Measurements from ENCODE around the gene KMT2D.
A peak's percentile ranks its signal among the peaks of the same experiment; 100 is the strongest.

The KMT2D gene

GRCh38 chr12:49032276-49032675 is 28.3 kb downstream of the KMT2D start:
- no peak for DNase-seq

- DNase-seq = no peak
Observed at GRCh38 chr12:49031573-49032161, 28.9 kb downstream of the KMT2D start.

- no peak for DNase-seq
Observed at GRCh38 chr12:49030714-49031572, 29.7 kb downstream of the KMT2D start.

GRCh38 chr12:49030119-49030518 is 30.5 kb downstream of the KMT2D start:
- no peak for DNase-seq

- no peak for DNase-seq
Observed at GRCh38 chr12:49028666-49029275, 31.8 kb downstream of the KMT2D start.

- no peak for DNase-seq
Observed at GRCh38 chr12:49027846-49028555, 32.6 kb downstream of the KMT2D start.

GRCh38 chr12:49026678-49027480 is 33.7 kb downstream of the KMT2D start:
- DNase-seq = no peak

- DNase-seq = no peak
Observed at GRCh38 chr12:49026101-49026500, 34.5 kb downstream of the KMT2D start.

GRCh38 chr12:49025463-49025862 is 35.1 kb downstream of the KMT2D start:
- no peak for DNase-seq

GRCh38 chr12:49024543-49024942 is 36.1 kb downstream of the KMT2D start:
- no peak for DNase-seq

- no peak for DNase-seq
Observed at GRCh38 chr12:49023812-49024211, 36.8 kb downstream of the KMT2D start.

- DNase-seq = no peak
Observed at GRCh38 chr12:49022558-49023178, 37.9 kb downstream of the KMT2D start.

- no peak for DNase-seq
Observed at GRCh38 chr12:49021292-49021915, 39.2 kb downstream of the KMT2D start.

- DNase-seq = no peak
Observed at GRCh38 chr12:49020441-49020840, 40.2 kb downstream of the KMT2D start.

- no peak for DNase-seq
Observed at GRCh38 chr12:49019443-49020324, 40.9 kb downstream of the KMT2D start.

GRCh38 chr12:49019120-49019430 is 41.5 kb downstream of the KMT2D start:
- DNase-seq = no peak

- DNase-seq = peak; percentile 87
Observed at GRCh38 chr12:49018261-49019119, 42.1 kb downstream of the KMT2D start, which contains the start of gene PRKAG1. TSS of gene PRKAG1 (minus strand) at chr12:49018776. CDS start at chr12:49018740, 36 bp downstream.

GRCh38 chr12:49017891-49018260 is 42.7 kb downstream of the KMT2D start:
- no peak for DNase-seq

- no peak for DNase-seq
Observed at GRCh38 chr12:49015196-49015595, 45.4 kb downstream of the KMT2D start.

GRCh38 chr12:49014547-49014946 is 46.0 kb downstream of the KMT2D start:
- no peak for DNase-seq

Data from NCI-H526 treated with DMSO at 0.1 percent for 48 hours (cell line).